ENCODE measurements around the gene ARHGAP12. TPM values are rescaled to one million over a fixed set of nuclear protein-coding genes. Genes with fewer than 3 reads are reported as not detected.
A peak's percentile ranks its signal among the peaks of the same experiment; 100 is the strongest.

Gene ARHGAP12
- total RNA-seq, 3 donors from 2014 or later = 40.0 to 102 (median 60.0) TPM

- TF ChIP-seq POLR2A (IDR thresholded peaks at IDR 0.05) (no peak), POLR2AphosphoS5 (IDR thresholded peaks at IDR 0.05) (no peak)
- TF ChIP-seq, protein P1, sequence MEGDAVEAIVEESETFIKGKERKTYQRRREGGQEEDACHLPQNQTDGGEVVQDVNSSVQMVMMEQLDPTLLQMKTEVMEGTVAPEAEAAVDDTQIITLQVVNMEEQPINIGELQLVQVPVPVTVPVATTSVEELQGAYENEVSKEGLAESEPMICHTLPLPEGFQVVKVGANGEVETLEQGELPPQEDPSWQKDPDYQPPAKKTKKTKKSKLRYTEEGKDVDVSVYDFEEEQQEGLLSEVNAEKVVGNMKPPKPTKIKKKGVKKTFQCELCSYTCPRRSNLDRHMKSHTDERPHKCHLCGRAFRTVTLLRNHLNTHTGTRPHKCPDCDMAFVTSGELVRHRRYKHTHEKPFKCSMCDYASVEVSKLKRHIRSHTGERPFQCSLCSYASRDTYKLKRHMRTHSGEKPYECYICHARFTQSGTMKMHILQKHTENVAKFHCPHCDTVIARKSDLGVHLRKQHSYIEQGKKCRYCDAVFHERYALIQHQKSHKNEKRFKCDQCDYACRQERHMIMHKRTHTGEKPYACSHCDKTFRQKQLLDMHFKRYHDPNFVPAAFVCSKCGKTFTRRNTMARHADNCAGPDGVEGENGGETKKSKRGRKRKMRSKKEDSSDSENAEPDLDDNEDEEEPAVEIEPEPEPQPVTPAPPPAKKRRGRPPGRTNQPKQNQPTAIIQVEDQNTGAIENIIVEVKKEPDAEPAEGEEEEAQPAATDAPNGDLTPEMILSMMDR (IDR thresholded peaks at IDR 0.05) = no peak
- no peaks in the 10 kb centered on the region for H3K4me1 ChIP-seq
- H3K9me3 ChIP-seq = no peaks in the 10 kb centered on the region
- DNase-seq (ENCODE audit: low spot score in 2 of 2) = peak; percentile 53 to 72
- no peak overlapping the region for H3K4me3 ChIP-seq
- H3K27me3 ChIP-seq = no peaks in the 10 kb centered on the region
- H3K27ac ChIP-seq = peak overlapping the region; percentile 6 to 31
- no peaks in the 10 kb centered on the region for H3K36me3 ChIP-seq
- intact Hi-C loops (cut with DNase I; ENCODE audit: low total_unique reads) = no loop called here
These were observed 32.8 kb upstream of the ARHGAP12 start for GRCh38 chr10:31961277-31962074.

- Histone ChIP-seq H3K27ac (no peak overlapping the region), H3K27me3 (no peaks in the 10 kb centered on the region), H3K36me3 (no peaks in the 10 kb centered on the region), H3K4me3 (no peak overlapping the region), H3K4me1 (no peaks in the 10 kb centered on the region), H3K9me3 (no peaks in the 10 kb centered on the region)
- no peak for DNase-seq (ENCODE audit: low spot score in 2 of 2)
- intact Hi-C loops (cut with DNase I; ENCODE audit: low total_unique reads) = no loop called here
- TF ChIP-seq POLR2A (IDR thresholded peaks at IDR 0.05) (no peak), POLR2AphosphoS5 (IDR thresholded peaks at IDR 0.05) (no peak)
- TF ChIP-seq, protein P1 (IDR thresholded peaks at IDR 0.05) = no peak
These were observed 31.0 kb upstream of the ARHGAP12 start for GRCh38 chr10:31959461-31960173.

DNA sequence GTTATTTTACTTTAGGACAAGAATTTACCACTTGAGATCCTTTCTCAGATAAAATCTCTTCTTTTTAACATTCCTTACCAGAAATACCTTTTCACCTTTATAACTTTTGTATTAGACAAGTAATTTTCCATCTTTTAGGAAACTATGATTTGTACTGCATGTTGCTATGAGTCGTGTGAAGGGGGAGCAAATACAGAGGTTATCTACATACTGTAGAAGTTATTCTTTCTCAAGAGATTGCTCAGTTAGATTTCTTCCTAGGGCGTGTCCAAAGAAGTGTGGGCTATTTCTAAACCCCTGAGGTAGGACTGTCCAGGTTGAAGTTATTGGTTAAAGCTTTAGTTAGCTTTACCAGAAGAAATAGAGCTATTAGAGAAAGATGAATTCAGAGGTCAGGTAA is 30.2 kb upstream of the ARHGAP12 start:
- no peaks in the 10 kb centered on the region for H3K27me3 ChIP-seq
- no peaks in the 10 kb centered on the region for H3K9me3 ChIP-seq
- H3K4me1 ChIP-seq = no peaks in the 10 kb centered on the region
- H3K27ac ChIP-seq = no peak overlapping the region
- intact Hi-C loops (cut with DNase I; ENCODE audit: low total_unique reads) = no loop called here
- H3K36me3 ChIP-seq = no peaks in the 10 kb centered on the region
- no peak for DNase-seq (ENCODE audit: low spot score in 2 of 2)
- no peak overlapping the region for H3K4me3 ChIP-seq
- TF ChIP-seq, protein P1 (IDR thresholded peaks at IDR 0.05) = no peak
- TF ChIP-seq POLR2AphosphoS5 (IDR thresholded peaks at IDR 0.05) (no peak), POLR2A (IDR thresholded peaks at IDR 0.05) (no peak)

GRCh38 chr10:31956200-31956946 is 27.7 kb upstream of the ARHGAP12 start:
- intact Hi-C loops (cut with DNase I; ENCODE audit: low total_unique reads) = no loop called here
- H3K4me1 ChIP-seq = no peaks in the 10 kb centered on the region
- H3K36me3 ChIP-seq = no peaks in the 10 kb centered on the region
- H3K27me3 ChIP-seq = no peaks in the 10 kb centered on the region
- H3K9me3 ChIP-seq = no peaks in the 10 kb centered on the region
- no peak overlapping the region for H3K4me3 ChIP-seq
- no peak overlapping the region for H3K27ac ChIP-seq
- no peak for DNase-seq (ENCODE audit: low spot score in 2 of 2)
- TF ChIP-seq, protein P1 (IDR thresholded peaks at IDR 0.05) = no peak
- TF ChIP-seq POLR2A (IDR thresholded peaks at IDR 0.05) (no peak), POLR2AphosphoS5 (IDR thresholded peaks at IDR 0.05) (no peak)
